Loucy (cell line): Measurements from ENCODE around the gene KCNMA1.

ENCODE experiments used
- H2AFZ ChIP-seq: fragments of 200-600 bp; sonication (generic); 2 replicates; pipeline ENCODE4 v1.6.0; 2016; ENCODE audit warnings: antibody characterized with exemption, mild to moderate bottlenecking, low read length, moderate library complexity
- H3F3A ChIP-seq: fragments of 200-600 bp; 2 replicates; pipeline ENCODE4 v1.6.0; 2016; ENCODE audit warnings: antibody characterized with exemption, low read depth, mild to moderate bottlenecking
- H3K27me3 ChIP-seq: fragments of 200-600 bp; sonication (generic); 2 replicates; pipeline ENCODE4 v1.6.1; 2014; ENCODE audit warnings: low read length, mild to moderate bottlenecking; ENCODE audit not compliant: insufficient read depth, poor library complexity, severe bottlenecking
- H3K36me3 ChIP-seq: fragments of 200-600 bp; sonication (generic); 2 replicates; pipeline ENCODE4 v1.6.1; 2016; ENCODE audit warnings: low read length; ENCODE audit not compliant: insufficient read depth
- H3K4me1 ChIP-seq: fragments of 200-600 bp; sonication (generic); 2 replicates; pipeline ENCODE4 v1.5.1; 2014; ENCODE audit warnings: low read length, mild to moderate bottlenecking; ENCODE audit not compliant: insufficient read depth, poor library complexity, severe bottlenecking
- H3K4me2 ChIP-seq: fragments of 200-600 bp; sonication (generic); 2 replicates; pipeline ENCODE4 v1.6.0; 2014; ENCODE audit warnings: antibody characterized with exemption, low read length, low read depth, mild to moderate bottlenecking; ENCODE audit not compliant: poor library complexity, severe bottlenecking
- H3K4me3 ChIP-seq: fragments of 200-600 bp; sonication (generic); 2 replicates; pipeline ENCODE4 v1.5.1; 2014; ENCODE audit warnings: low read length, mild to moderate bottlenecking, mixed read lengths; ENCODE audit not compliant: poor library complexity, severe bottlenecking
- H3K79me2 ChIP-seq: fragments of 200-600 bp; sonication (generic); 2 replicates; pipeline ENCODE4 v1.6.1; 2014; ENCODE audit warnings: low read length; ENCODE audit not compliant: insufficient read depth
- H3K9ac ChIP-seq: fragments of 200-600 bp; sonication (generic); 2 replicates; pipeline ENCODE4 v1.6.0; 2014; ENCODE audit warnings: mild to moderate bottlenecking, low read depth, low read length, moderate library complexity; ENCODE audit not compliant: poor library complexity, severe bottlenecking
- H3K9me2 ChIP-seq: fragments of 200-600 bp; sonication (generic); replicated peaks from 2 replicates; pipeline ENCODE4 v1.6.1; 2016; ENCODE audit warnings: low read depth, low read length, mixed read lengths
- H3K9me3 ChIP-seq: fragments of 200-600 bp; sonication (generic); 2 replicates; pipeline ENCODE4 v1.6.1; 2014; ENCODE audit warnings: mild to moderate bottlenecking, antibody characterized with exemption, low read length, low read depth; ENCODE audit not compliant: insufficient read depth
- H4K20me1 ChIP-seq: fragments of 200-600 bp; sonication (generic); 2 replicates; pipeline ENCODE4 v1.6.0; 2014; ENCODE audit warnings: antibody characterized with exemption, low read length, mild to moderate bottlenecking; ENCODE audit not compliant: insufficient read depth, poor library complexity, severe bottlenecking
- EZH2phosphoT487 ChIP-seq: fragments of 200-600 bp; IDR thresholded peaks from 2 replicates; pipeline ENCODE4 v1.6.1; 2018; ENCODE audit warnings: antibody characterized with exemption, mild to moderate bottlenecking, moderate library complexity, borderline replicate concordance
- TF ChIP-seq, protein P1 (sequence below): fragments of 200-600 bp; sonication (generic); conservative IDR thresholded peaks from 2 replicates; pipeline ENCODE4 v1.5.1; 2014; ENCODE audit warnings: mild to moderate bottlenecking, antibody characterized with exemption, low read length

The KCNMA1 gene

DNA sequence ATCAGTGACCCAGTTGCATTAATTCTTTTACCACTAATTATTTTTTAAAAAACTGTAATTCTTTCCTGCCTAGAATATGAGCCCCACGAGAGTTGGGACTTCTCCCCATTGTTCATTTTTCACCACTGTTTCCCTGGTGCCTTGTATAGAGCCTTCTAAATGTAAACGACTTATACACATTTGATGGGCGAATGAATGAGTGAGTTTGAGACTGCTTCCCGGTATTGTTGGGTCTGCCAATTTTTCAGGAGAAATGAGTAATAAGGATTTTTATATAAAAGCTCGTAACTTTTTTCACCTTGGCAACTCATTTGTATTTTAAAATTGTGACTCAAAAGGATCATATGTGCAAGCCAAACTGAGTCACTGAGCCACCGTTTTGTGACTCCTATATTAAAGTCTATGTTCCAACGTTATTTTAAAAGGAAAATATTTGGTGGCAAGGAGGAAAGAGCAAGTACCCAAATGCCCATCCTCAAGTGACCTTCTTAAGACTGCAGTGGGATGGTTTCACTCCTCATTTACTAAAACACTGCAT is 621.3 kb downstream of the KCNMA1 start:
- no peaks in the 10 kb centered on the region; the same call in 1 of the 2 replicates for H3K36me3 ChIP-seq
- no peak overlapping the region for H2AFZ ChIP-seq
- H4K20me1 ChIP-seq = no peaks in the 10 kb centered on the region
- no peak overlapping the region for H3K9ac ChIP-seq
- no peaks in the 10 kb centered on the region for H3K9me2 ChIP-seq
- no peaks in the 10 kb centered on the region for H3K27me3 ChIP-seq
- H3K4me1 ChIP-seq = no peaks in the 10 kb centered on the region
- no peak for TF ChIP-seq EZH2phosphoT487
- TF ChIP-seq, protein P1, sequence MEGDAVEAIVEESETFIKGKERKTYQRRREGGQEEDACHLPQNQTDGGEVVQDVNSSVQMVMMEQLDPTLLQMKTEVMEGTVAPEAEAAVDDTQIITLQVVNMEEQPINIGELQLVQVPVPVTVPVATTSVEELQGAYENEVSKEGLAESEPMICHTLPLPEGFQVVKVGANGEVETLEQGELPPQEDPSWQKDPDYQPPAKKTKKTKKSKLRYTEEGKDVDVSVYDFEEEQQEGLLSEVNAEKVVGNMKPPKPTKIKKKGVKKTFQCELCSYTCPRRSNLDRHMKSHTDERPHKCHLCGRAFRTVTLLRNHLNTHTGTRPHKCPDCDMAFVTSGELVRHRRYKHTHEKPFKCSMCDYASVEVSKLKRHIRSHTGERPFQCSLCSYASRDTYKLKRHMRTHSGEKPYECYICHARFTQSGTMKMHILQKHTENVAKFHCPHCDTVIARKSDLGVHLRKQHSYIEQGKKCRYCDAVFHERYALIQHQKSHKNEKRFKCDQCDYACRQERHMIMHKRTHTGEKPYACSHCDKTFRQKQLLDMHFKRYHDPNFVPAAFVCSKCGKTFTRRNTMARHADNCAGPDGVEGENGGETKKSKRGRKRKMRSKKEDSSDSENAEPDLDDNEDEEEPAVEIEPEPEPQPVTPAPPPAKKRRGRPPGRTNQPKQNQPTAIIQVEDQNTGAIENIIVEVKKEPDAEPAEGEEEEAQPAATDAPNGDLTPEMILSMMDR = no peak
- no peaks in the 10 kb centered on the region for H3F3A ChIP-seq
- no peaks in the 10 kb centered on the region for H3K9me3 ChIP-seq
- H3K79me2 ChIP-seq = no peaks in the 10 kb centered on the region
- no peak overlapping the region for H3K4me2 ChIP-seq
- no peak overlapping the region for H3K4me3 ChIP-seq

DNA sequence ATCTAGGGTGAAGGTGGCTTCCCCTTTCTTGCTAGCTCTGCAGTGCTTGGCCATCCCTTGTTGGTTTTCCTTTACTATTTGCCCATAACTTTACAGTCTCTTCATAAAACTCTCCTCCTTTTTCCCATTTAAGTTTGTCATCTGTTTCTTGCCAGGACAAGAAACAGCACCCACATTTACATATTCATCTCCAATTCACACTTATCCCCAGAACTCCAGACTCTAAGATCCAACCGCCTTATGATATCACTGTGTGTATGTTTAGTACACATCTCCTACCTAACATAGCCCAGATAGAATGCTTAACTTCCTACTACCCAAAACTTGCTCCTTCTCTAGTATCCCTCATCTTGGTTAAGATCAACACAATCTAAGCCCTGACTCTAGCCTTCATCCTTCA is 622.2 kb downstream of the KCNMA1 start:
- Histone ChIP-seq H3K9ac (no peak overlapping the region), H2AFZ (no peak overlapping the region), H3K9me3 (no peaks in the 10 kb centered on the region), H3K4me2 (no peak overlapping the region), H3K36me3 (no peaks in the 10 kb centered on the region; the same call in 1 of the 2 replicates), H3K9me2 (no peaks in the 10 kb centered on the region), H3F3A (no peaks in the 10 kb centered on the region), H4K20me1 (no peaks in the 10 kb centered on the region), H3K79me2 (no peaks in the 10 kb centered on the region), H3K4me3 (no peak overlapping the region), H3K4me1 (no peaks in the 10 kb centered on the region), H3K27me3 (no peaks in the 10 kb centered on the region)
- TF ChIP-seq, protein P1 = no peak
- no peak for TF ChIP-seq EZH2phosphoT487

DNA sequence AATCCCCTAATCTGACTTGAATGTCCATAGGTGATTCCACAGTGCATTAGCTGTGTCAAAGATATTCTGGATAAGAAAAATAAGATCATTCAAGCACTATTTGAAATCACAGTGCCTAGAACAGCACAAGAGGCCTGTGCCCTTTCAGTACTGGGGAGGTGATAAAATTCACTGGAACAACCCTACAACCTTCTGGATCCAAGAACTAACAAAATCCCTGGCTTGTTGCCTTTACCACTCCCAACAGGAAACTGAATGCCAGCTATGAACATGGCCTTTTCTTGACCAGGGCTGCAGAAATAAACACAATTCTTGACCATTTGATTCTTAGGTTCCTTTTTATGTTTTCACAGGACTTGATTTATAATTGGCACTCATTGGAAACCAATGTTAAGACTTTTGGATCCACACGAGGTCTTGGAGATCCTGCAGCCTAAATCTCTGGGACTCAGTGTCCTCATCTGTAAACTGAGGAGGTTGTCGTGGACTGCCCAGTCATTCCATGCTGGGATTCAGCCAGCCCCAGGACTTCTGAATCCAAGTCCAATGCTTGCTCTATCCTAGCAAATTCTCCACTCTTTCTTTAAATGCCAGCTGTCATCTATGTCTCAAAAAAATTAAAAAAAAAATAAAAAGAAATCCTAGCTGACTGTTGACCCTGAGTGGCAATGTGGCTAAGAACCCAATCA is 624.7 kb downstream of the KCNMA1 start:
- Histone ChIP-seq H3K36me3 (no peaks in the 10 kb centered on the region; the same call in 1 of the 2 replicates), H3K4me2 (no peak overlapping the region), H4K20me1 (no peaks in the 10 kb centered on the region)

More for the DNA sequence above, 624.7 kb downstream of the KCNMA1 start:
- Histone ChIP-seq H3F3A (no peaks in the 10 kb centered on the region), H3K27me3 (no peaks in the 10 kb centered on the region), H3K4me3 (no peak overlapping the region), H3K9ac (no peak overlapping the region), H3K9me2 (no peaks in the 10 kb centered on the region), H2AFZ (no peak overlapping the region), H3K9me3 (no peaks in the 10 kb centered on the region), H3K4me1 (peaks cover 8% of the 10 kb centered on the region), H3K79me2 (no peaks in the 10 kb centered on the region)
- TF ChIP-seq EZH2phosphoT487 = no peak
- TF ChIP-seq, protein P1 = no peak
